SK-N-SH treated with all-trans-retinoic acid at 6 μM for 48 hours (cell line): ENCODE data around the gene DHCR7.

Experiments used
- ATAC-seq: fragments of 200-7000 bp; cut with Tn5 transposase; 3 replicates; pipeline ENCODE4 v1.9.1; 2020; ENCODE audit warnings: mild to moderate bottlenecking, moderate library complexity
- ARNTL ChIP-seq: fragments of 450-650 bp; formaldehyde crosslinking; IDR thresholded peaks from 2 replicates; pipeline ENCODE4 v1.5.0; 2020; ENCODE audit warnings: low read depth, mild to moderate bottlenecking, moderate library complexity, borderline replicate concordance
- BACH2 ChIP-seq: fragments of 250-450 bp; sonication (Bioruptor Pico); IDR thresholded peaks from 2 replicates; pipeline ENCODE4 v1.9.0; 2021; ENCODE audit warnings: mild to moderate bottlenecking, borderline replicate concordance
- CREB5 ChIP-seq: fragments of 250-450 bp; sonication (Bioruptor Pico); IDR thresholded peaks from 2 replicates; pipeline ENCODE4 v1.5.1; 2020; ENCODE audit warnings: low read depth, mild to moderate bottlenecking, moderate library complexity
- CSDC2 ChIP-seq: fragments of 250-450 bp; sonication (Bioruptor Pico); IDR thresholded peaks from 2 replicates; pipeline ENCODE4 v1.5.0; 2020; ENCODE audit warnings: mild to moderate bottlenecking, moderate library complexity
- CSRNP3 ChIP-seq: fragments of 250-450 bp; sonication (Bioruptor Pico); IDR thresholded peaks from 2 replicates; pipeline ENCODE4 v1.5.1; 2021; ENCODE audit warnings: mild to moderate bottlenecking, moderate library complexity
- ESRRG ChIP-seq: fragments of 250-450 bp; sonication (Bioruptor Pico); IDR thresholded peaks from 2 replicates; pipeline ENCODE4 v1.6.1; 2021; ENCODE audit warnings: mild to moderate bottlenecking
- GLIS3 ChIP-seq: fragments of 250-450 bp; sonication (Bioruptor Pico); IDR thresholded peaks from 2 replicates; pipeline ENCODE4 v1.5.0; 2020; ENCODE audit warnings: mild to moderate bottlenecking, moderate library complexity
- ISL1 ChIP-seq: fragments of 250-450 bp; sonication (Bioruptor Pico); IDR thresholded peaks from 2 replicates; pipeline ENCODE4 v2.1.2; 2022; ENCODE audit warnings: mild to moderate bottlenecking, moderate library complexity
- OSR1 ChIP-seq: fragments of 250-450 bp; sonication (Bioruptor Pico); IDR thresholded peaks from 2 replicates; pipeline ENCODE4 v1.8.0; 2022; ENCODE audit warnings: moderate library complexity, mild to moderate bottlenecking, inconsistent platforms
- PATZ1 ChIP-seq: fragments of 250-450 bp; sonication (Bioruptor Pico); IDR thresholded peaks from 2 replicates; pipeline ENCODE4 v1.8.0; 2020; ENCODE audit warnings: mild to moderate bottlenecking, moderate library complexity, borderline replicate concordance
- POU6F1 ChIP-seq: fragments of 250-450 bp; sonication (Bioruptor Pico); IDR thresholded peaks from 2 replicates; pipeline ENCODE4 v1.8.0; 2021; ENCODE audit warnings: low read depth, mild to moderate bottlenecking, moderate library complexity, borderline replicate concordance
- PPARA ChIP-seq: fragments of 250-450 bp; sonication (Bioruptor Pico); IDR thresholded peaks from 2 replicates; pipeline ENCODE4 v1.5.0; 2020; ENCODE audit warnings: mild to moderate bottlenecking, borderline replicate concordance
- RARB ChIP-seq: fragments of 250-450 bp; sonication (Bioruptor Pico); IDR thresholded peaks from 2 replicates; pipeline ENCODE4 v1.8.0; 2021; ENCODE audit warnings: mild to moderate bottlenecking, moderate library complexity
- SNAI2 ChIP-seq: fragments of 250-450 bp; sonication (Bioruptor Pico); IDR thresholded peaks from 2 replicates; pipeline ENCODE4 v1.5.0; 2020; ENCODE audit warnings: mild to moderate bottlenecking, moderate library complexity
- TCF4 ChIP-seq: fragments of 250-450 bp; sonication (Bioruptor Pico); IDR thresholded peaks from 2 replicates; pipeline ENCODE4 v1.8.0; 2021; ENCODE audit warnings: mild to moderate bottlenecking, moderate library complexity, borderline replicate concordance
- TOX ChIP-seq: fragments of 250-450 bp; sonication (Bioruptor Pico); IDR thresholded peaks from 2 replicates; pipeline ENCODE4 v1.8.0; 2021; ENCODE audit warnings: mild to moderate bottlenecking, moderate library complexity, borderline replicate concordance
- TSHZ2 ChIP-seq: fragments of 250-450 bp; sonication (Bioruptor Pico); IDR thresholded peaks from 2 replicates; pipeline ENCODE4 v1.5.0; 2020; ENCODE audit warnings: mild to moderate bottlenecking, moderate library complexity
- ZC3H10 ChIP-seq: fragments of 250-450 bp; sonication (Bioruptor Pico); IDR thresholded peaks from 2 replicates; pipeline ENCODE4 v1.5.1; 2021; ENCODE audit warnings: mild to moderate bottlenecking, moderate library complexity
- ZFP3 ChIP-seq: fragments of 250-450 bp; sonication (Bioruptor Pico); IDR thresholded peaks from 2 replicates; pipeline ENCODE4 v1.5.0; 2020; ENCODE audit warnings: mild to moderate bottlenecking, moderate library complexity
- ZFP30 ChIP-seq: fragments of 450-650 bp; formaldehyde crosslinking; IDR thresholded peaks from 2 replicates; pipeline ENCODE4 v1.5.0; 2022; ENCODE audit warnings: mild to moderate bottlenecking, moderate library complexity
- ZNF565 ChIP-seq: fragments of 450-650 bp; formaldehyde crosslinking; conservative IDR thresholded peaks from 2 replicates; pipeline ENCODE4 v1.5.0; 2020; ENCODE audit warnings: low read depth, mild to moderate bottlenecking, moderate library complexity
- ZNF70 ChIP-seq: fragments of 450-650 bp; formaldehyde crosslinking; IDR thresholded peaks from 2 replicates; pipeline ENCODE4 v1.5.0; 2020; ENCODE audit warnings: mild to moderate bottlenecking, moderate library complexity
- ZNF8 ChIP-seq: fragments of 450-650 bp; formaldehyde crosslinking; IDR thresholded peaks from 2 replicates; pipeline ENCODE4 v1.5.0; 2020; ENCODE audit warnings: mild to moderate bottlenecking, moderate library complexity

Gene DHCR7

GRCh38 chr11:71429701-71430100 lies 18.5 kb downstream of the DHCR7 start:
- no peak for TF ChIP-seq CREB5 (CRISPR knock-in tag)
- TF ChIP-seq ZNF8 (CRISPR knock-in tag): no peak
- no peak for TF ChIP-seq PATZ1
- TF ChIP-seq PPARA (CRISPR knock-in tag): no peak
- no peak for TF ChIP-seq ZFP3
- TF ChIP-seq CSDC2 (CRISPR knock-in tag): no peak
- TF ChIP-seq RARB (CRISPR knock-in tag): no peak
- no peak for TF ChIP-seq OSR1 (CRISPR knock-in tag)
- no peak for TF ChIP-seq ISL1 (CRISPR knock-in tag)
- no peak for TF ChIP-seq BACH2 (CRISPR knock-in tag)
- no peak for TF ChIP-seq CSRNP3 (CRISPR knock-in tag)
- no peak for TF ChIP-seq ARNTL (CRISPR knock-in tag)
- TF ChIP-seq ZNF70 (CRISPR knock-in tag): no peak
- TF ChIP-seq GLIS3: no peak
- no peak for TF ChIP-seq SNAI2 (CRISPR knock-in tag)
- TF ChIP-seq, all 23 proteins: peak for 0
- no peak for ATAC-seq

GRCh38 chr11:71428861-71429435 lies 19.2 kb downstream of the DHCR7 start:
- TF ChIP-seq OSR1 (CRISPR knock-in tag): no peak
- TF ChIP-seq ARNTL (CRISPR knock-in tag): no peak
- TF ChIP-seq ZC3H10 (CRISPR knock-in tag): no peak
- TF ChIP-seq ZNF565: no peak
- TF ChIP-seq ZFP3: no peak
- TF ChIP-seq POU6F1 (CRISPR knock-in tag): no peak
- no peak for TF ChIP-seq ZNF8 (CRISPR knock-in tag)
- no peak for TF ChIP-seq CSDC2 (CRISPR knock-in tag)
- TF ChIP-seq GLIS3: no peak
- no peak for TF ChIP-seq TCF4 (CRISPR knock-in tag)
- no peak for TF ChIP-seq TOX
- no peak for ATAC-seq

- no peak for ATAC-seq
- TF ChIP-seq TOX: no peak
- TF ChIP-seq CSDC2 (CRISPR knock-in tag): no peak
Observed at GRCh38 chr11:71426413-71426812, 21.8 kb downstream of the DHCR7 start.

- no peak for ATAC-seq
- TF ChIP-seq CSRNP3 (CRISPR knock-in tag) (no peak), PATZ1 (no peak), ESRRG (CRISPR knock-in tag) (no peak), TSHZ2 (no peak), ZFP30 (CRISPR knock-in tag) (no peak), RARB (CRISPR knock-in tag) (no peak), ARNTL (CRISPR knock-in tag) (no peak), ZFP3 (no peak), ZNF8 (CRISPR knock-in tag) (no peak), TCF4 (CRISPR knock-in tag) (no peak), ISL1 (CRISPR knock-in tag) (no peak), PPARA (CRISPR knock-in tag) (no peak)
Observed at GRCh38 chr11:71425860-71426259, 22.3 kb downstream of the DHCR7 start.
